Endothelial cell of umbilical vein (primary cell): ENCODE measurements around the gene APBA2. TPM values are rescaled to one million over a fixed set of nuclear protein-coding genes. Genes with fewer than 3 reads are reported as not detected.

ENCODE experiments used
- BruUV-seq: library from RNA; stranded (reverse); fragments of 400-500 nt; replicated peaks from 2 replicates; lab custom pipeline; 2021; lab: Mats Ljungman, UMichigan
- CTCF ChIA-PET: fragments of 300-600, 350-600 bp; sonication (Branson Sonifier 250); formaldehyde crosslinking; loops from one replicate; lab custom pipeline; 2021; ENCODE audit warnings: antibody characterized with exemption, inconsistent platforms; lab: Charles Lee
- POLR2A ChIA-PET: fragments of 300-600, 350-600 bp; sonication (Branson Sonifier 250); formaldehyde crosslinking; loops from one replicate; lab custom pipeline; 2021; ENCODE audit warnings: antibody characterized with exemption, inconsistent platforms; lab: Charles Lee
- DNase-seq: peaks from one replicate; pipeline ENCODE4 v3.0.0-alpha.2; 2011; ENCODE audit warnings: low read depth, low spot score
- FAIRE-seq: peaks from 2 replicates; lab custom pipeline; 2011; peaks lifted over from hg19 to GRCh38; lab: Jason Lieb, UNC
- H2AFZ ChIP-seq: 2 replicates; pipeline ENCODE4 v1.6.0; 2012; ENCODE audit warnings: low read depth, low read length, control low read depth, inconsistent platforms
- H3K27ac ChIP-seq: 2 replicates; pipeline ENCODE4 v1.5.1; 2011; ENCODE audit warnings: low read depth, mild to moderate bottlenecking, control low read depth, low read length, moderate library complexity; ENCODE audit not compliant: insufficient read depth
- H3K27me3 ChIP-seq, 2 experiments: 2 replicates each; pipeline versions ENCODE4 v1.6.0 to v1.6.1; 2011; ENCODE audit warnings: low read length in 2 of 2, mixed read lengths in 1 of 2; ENCODE audit not compliant: control insufficient read depth in 2 of 2, insufficient read depth in 2 of 2
- H3K36me3 ChIP-seq, 2 experiments: 2 replicates in 1 of 2; 3 replicates in 1 of 2; pipeline ENCODE4 v1.5.1; 2011; ENCODE audit warnings: low read length in 2 of 2, mild to moderate bottlenecking in 1 of 2, moderate library complexity in 1 of 2; ENCODE audit not compliant: control insufficient read depth in 2 of 2, insufficient read depth in 2 of 2; ENCODE audit errors: extremely low read depth in 1 of 2
- H3K4me1 ChIP-seq: 3 replicates; pipeline ENCODE4 v1.5.1; 2011; ENCODE audit warnings: mild to moderate bottlenecking, low read length; ENCODE audit not compliant: control insufficient read depth, insufficient read depth; ENCODE audit errors: extremely low read depth
- H3K4me2 ChIP-seq: 2 replicates; pipeline ENCODE4 v1.6.1; 2011; ENCODE audit warnings: low read length, control low read depth, mixed read lengths; ENCODE audit not compliant: insufficient read depth
- H3K4me3 ChIP-seq, 3 experiments: fragments of 200-600 bp in 1 of 3; sonication (generic), shearing (Covaris generic) in 1 of 3; replicated peaks in 1 of 3; 2 replicates each; pipeline ENCODE4 v1.5.1; 2011 to 2016; ENCODE audit warnings: control low read depth in 3 of 3, low read length in 3 of 3, mild to moderate bottlenecking in 2 of 3, inconsistent platforms in 1 of 3, low read depth in 1 of 3, moderate library complexity in 1 of 3; ENCODE audit not compliant: insufficient read depth in 1 of 3
- H3K79me2 ChIP-seq: 2 replicates; pipeline ENCODE4 v1.6.0; 2012; ENCODE audit warnings: low read length, inconsistent platforms; ENCODE audit not compliant: control insufficient read depth, insufficient read depth
- H3K9ac ChIP-seq: replicated peaks from 2 replicates; pipeline ENCODE3; 2011; ENCODE audit warnings: low read length, control low read depth; ENCODE audit not compliant: insufficient read depth; ENCODE audit errors: extremely low read depth
- H3K9me1 ChIP-seq: replicated peaks from 3 replicates; pipeline ENCODE4 v1.6.0; 2011; ENCODE audit warnings: mild to moderate bottlenecking, low read length; ENCODE audit not compliant: control insufficient read depth, insufficient read depth; ENCODE audit errors: extremely low read depth
- H3K9me3 ChIP-seq: replicated peaks from 2 replicates; pipeline ENCODE4 v1.5.1; 2012; ENCODE audit warnings: low read length, inconsistent platforms; ENCODE audit not compliant: control insufficient read depth, insufficient read depth
- H4K20me1 ChIP-seq: replicated peaks from 2 replicates; pipeline ENCODE3; 2011; ENCODE audit warnings: mild to moderate bottlenecking, low read length; ENCODE audit not compliant: control insufficient read depth, insufficient read depth; ENCODE audit errors: extremely low read depth
- CTCF ChIP-seq, 2 donors: IDR thresholded peaks; 1 replicate in 1 of 2; 2 replicates in 1 of 2; pipeline ENCODE4 v1.5.1; 2011; ENCODE audit warnings: low read length in 2 of 2, mild to moderate bottlenecking in 2 of 2, moderate library complexity in 2 of 2, control low read depth in 1 of 2, inconsistent platforms in 1 of 2, low read depth in 1 of 2; ENCODE audit not compliant: insufficient read depth in 1 of 2; ENCODE audit errors: extremely low read depth in 1 of 2
- FOS ChIP-seq: IDR thresholded peaks from 2 replicates; pipeline ENCODE4 v1.6.1; 2011; ENCODE audit warnings: mild to moderate bottlenecking, low read length, moderate library complexity, borderline replicate concordance; ENCODE audit not compliant: insufficient read depth
- JUN ChIP-seq: IDR thresholded peaks from 2 replicates; pipeline ENCODE4 v1.6.1; 2011; ENCODE audit warnings: borderline replicate concordance, low read depth; ENCODE audit not compliant: insufficient read length, insufficient read depth
- POLR2A ChIP-seq: IDR thresholded peaks from 2 replicates; pipeline ENCODE4 v1.6.1; 2012; ENCODE audit warnings: low read depth, mild to moderate bottlenecking, control low read depth, low read length
- POLR2AphosphoS5 ChIP-seq: IDR thresholded peaks from 2 replicates; pipeline ENCODE4 v1.6.1; 2012; ENCODE audit warnings: low read depth, mild to moderate bottlenecking, control low read depth, low read length, moderate library complexity; ENCODE audit not compliant: insufficient read depth
- dilution Hi-C: fragments of 300-500 bp; cut with MboI; formaldehyde crosslinking; loops from one replicate; pipeline ENCODE4 v1.15.0; 2019; ENCODE audit warnings: low sequenced_read_pairs; ENCODE audit not compliant: extremely low pct_ligation_motif_present
- intact Hi-C: fragments of 100-400 bp; cut with micrococcal nuclease; formaldehyde crosslinking; loops from one replicate; pipeline ENCODE4 v1.10.0; 2022
- polyA plus RNA-seq, 4 experiments: library from polyadenylated mRNA; depleted of rRNA in 3 of 4; stranded (reverse) in 3 of 4; unstranded in 1 of 4; fragments of >200 nt; gene quantifications; 2 replicates each; pipeline versions ENCODE4 v1.2.1 to v1.2.3, GENCODE V29; 2011 to 2012; ENCODE audit warnings: missing spikeins in 1 of 4
- total RNA-seq: library from RNA; stranded (reverse); gene quantifications from 2 replicates; pipeline ENCODE4 v1.2.3, GENCODE V29; 2021
- TF ChIP-seq, protein P1 (sequence below): IDR thresholded peaks from 2 replicates; pipeline ENCODE4 v1.6.1; 2011; ENCODE audit not compliant: insufficient read depth, insufficient read length

Gene APBA2
- total and polyA plus RNA-seq, 2 donors (not counting 3 experiments of a cell fraction or from before 2014, with no cell fraction given): 5.7 to 11.1 TPM

GRCh38 chr15:29111705-29112281 lies 226.0 kb downstream of the APBA2 start:
- no peaks in the 10 kb centered on the region for H3K4me1 ChIP-seq
- intact Hi-C loops: no loop called here

More at GRCh38 chr15:29111705-29112281, 226.0 kb downstream of the APBA2 start:
- Histone ChIP-seq H3K27ac (no peak overlapping the region), H3K9me1 (no peaks in the 10 kb centered on the region), H3K4me3 (no peak overlapping the region), H3K79me2 (no peaks in the 10 kb centered on the region), H3K9ac (no peak overlapping the region), H2AFZ (no peak overlapping the region), H3K4me2 (no peak overlapping the region), H3K9me3 (no peaks in the 10 kb centered on the region), H4K20me1 (no peaks in the 10 kb centered on the region), H3K36me3 (no peaks in the 10 kb centered on the region), H3K27me3 (no peaks in the 10 kb centered on the region)
- ChIA-PET CTCF (interaction anchor here (3.1 kb wide), 1 partner anchor 10 kb away, joined by 19 read pairs; no protein-coding TSS in a partner anchor), POLR2A (no interaction called here)
- TF ChIP-seq CTCF (IDR thresholded peaks at IDR 0.05; ENCODE audit: extremely low read depth in 1 of 2, insufficient read depth in 1 of 2, low read depth in 1 of 2, low read length in 2 of 2): no peak
- no peak for TF ChIP-seq JUN
- TF ChIP-seq FOS: no peak
- no peak for TF ChIP-seq POLR2AphosphoS5
- no peak for TF ChIP-seq POLR2A
- TF ChIP-seq, protein P1, sequence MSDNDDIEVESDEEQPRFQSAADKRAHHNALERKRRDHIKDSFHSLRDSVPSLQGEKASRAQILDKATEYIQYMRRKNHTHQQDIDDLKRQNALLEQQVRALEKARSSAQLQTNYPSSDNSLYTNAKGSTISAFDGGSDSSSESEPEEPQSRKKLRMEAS: no peak
- no TSS peak for BruUV-seq
- no peak for FAIRE-seq
- dilution Hi-C loops: no loop called here
- DNase-seq: no peak
